Adrenal gland (tissue), 5 donors: ENCODE results near the gene SH3GLB2.

Experiments used
- CTCF ChIP-seq, 6 experiments: fragments of 450-650 bp in 4 of 6; fragments of 200-600 bp in 2 of 6; sonication (generic) in 1 of 6; IDR thresholded peaks; 1 replicate in 5 of 6; 2 replicates in 1 of 6; pipeline versions ENCODE4 v1.5.1 to v1.8.0; 2016 to 2021; ENCODE audit warnings: antibody characterized with exemption in 6 of 6, mild to moderate bottlenecking in 2 of 6, moderate library complexity in 1 of 6
- POLR2A ChIP-seq, 2 donors: fragments of 450-650 bp; IDR thresholded peaks; one replicate each; pipeline ENCODE4 v1.6.1; 2017; ENCODE audit warnings: antibody characterized with exemption in 2 of 2, mild to moderate bottlenecking in 2 of 2, moderate library complexity in 1 of 2
- donor health status: DM: no; HTN: no; CAD: no.

DNA sequence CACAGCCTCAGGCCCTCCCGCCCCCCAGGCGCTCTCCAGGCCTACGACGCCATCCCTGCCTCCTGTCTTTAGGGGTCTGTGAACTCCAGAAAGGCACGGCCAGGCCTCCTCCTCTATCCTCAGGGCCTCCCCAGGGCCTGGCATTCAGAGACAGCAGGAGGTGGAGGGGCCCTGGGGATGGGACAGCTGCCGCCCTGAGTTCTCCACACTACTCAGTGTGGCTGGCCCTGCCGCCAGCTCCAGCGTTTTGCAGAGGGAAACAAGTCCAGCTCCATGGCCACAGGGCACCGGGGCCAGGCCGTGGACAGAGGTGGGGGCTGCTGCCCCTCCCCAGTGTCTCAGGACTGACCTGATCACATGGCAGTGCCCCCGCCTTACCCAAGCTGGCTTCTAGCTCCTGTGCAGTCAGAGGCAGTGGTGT lies 16.4 kb downstream of the SH3GLB2 start:
- TF ChIP-seq CTCF (IDR thresholded peaks at IDR 0.05) (no peak), POLR2A (IDR thresholded peaks at IDR 0.05) (no peak)
